A549 (cell line): ENCODE results near the gene LILRA6. TPM values are rescaled to one million over a fixed set of nuclear protein-coding genes. Genes with fewer than 3 reads are reported as not detected.

ENCODE experiments used
- ATAC-seq, 2 experiments: fragments of 200-7000 bp in 1 of 2; fragments of >200 bp in 1 of 2; cut with Nextera tagmentation in 1 of 2; cut with Tn5 transposase in 1 of 2; 3 replicates each; pipeline versions ENCODE4 v1.8.0 to v1.9.1; 2018 to 2020; ENCODE audit warnings: mild to moderate bottlenecking in 1 of 2, moderate library complexity in 1 of 2
- CTCF ChIA-PET: fragments of 300-600 bp; sonication (Branson Sonifier 250); formaldehyde crosslinking; extraction: SDS; loops from one replicate; lab custom pipeline; 2021; ENCODE audit warnings: antibody characterized with exemption, inconsistent platforms; lab: Yijun Ruan, JAX
- POLR2A ChIA-PET: fragments of 350-600 bp; formaldehyde crosslinking; extraction: SDS; loops from one replicate; lab custom pipeline; 2021; ENCODE audit warnings: antibody characterized with exemption, inconsistent platforms; lab: Yijun Ruan, JAX
- DNase-seq, 2 experiments: peaks; one replicate each; pipeline versions ENCODE4 v3.0.0 to v3.0.0-alpha.2; 2011 to 2016; ENCODE audit warnings: low read depth in 1 of 2, low spot score in 1 of 2
- FAIRE-seq: peaks from 2 replicates; lab custom pipeline; 2011; peaks lifted over from hg19 to GRCh38; lab: Jason Lieb, UNC
- H3K27ac ChIP-seq, 2 experiments: fragments of >200 bp; sonication (Bioruptor Twin); formaldehyde crosslinking; 3 replicates each; pipeline ENCODE4 v1.5.1; 2016 to 2017
- H3K4me1 ChIP-seq: fragments of >200 bp; sonication (Bioruptor Twin); formaldehyde crosslinking; 3 replicates; pipeline ENCODE4 v1.6.1; 2016
- H3K4me2 ChIP-seq: fragments of >200 bp; sonication (Bioruptor Twin); formaldehyde crosslinking; 3 replicates; pipeline ENCODE4 v1.6.1; 2016
- H3K4me3 ChIP-seq: fragments of >200 bp; sonication (Bioruptor Twin); formaldehyde crosslinking; 3 replicates; pipeline ENCODE4 v1.5.1; 2016
- H3K9me3 ChIP-seq: fragments of >200 bp; sonication (Bioruptor Twin); formaldehyde crosslinking; 3 replicates; pipeline ENCODE4 v1.6.1; 2016
- BHLHE40 ChIP-seq: IDR thresholded peaks from 2 replicates; pipeline ENCODE4 v1.6.1; 2012; ENCODE audit warnings: low read depth, low read length, inconsistent platforms
- CHD2 ChIP-seq: fragments of 150-350 bp; IDR thresholded peaks from 2 replicates; pipeline ENCODE4 v1.6.1; 2014; ENCODE audit warnings: low read length; ENCODE audit not compliant: partially characterized antibody
- E2F6 ChIP-seq: IDR thresholded peaks from 2 replicates; pipeline ENCODE4 v1.6.1; 2012; ENCODE audit warnings: low read depth, borderline replicate concordance
- EP300 ChIP-seq, 2 experiments: fragments of >200 bp; sonication (Bioruptor Twin); formaldehyde crosslinking; IDR thresholded peaks; 2 replicates in 1 of 2; 3 replicates in 1 of 2; pipeline ENCODE4 v1.6.1; 2016 to 2017
- ESRRA ChIP-seq: fragments of 150-350 bp; IDR thresholded peaks from 2 replicates; pipeline ENCODE4 v1.6.1; 2014; ENCODE audit warnings: mild to moderate bottlenecking, low read length, borderline replicate concordance
- FOSL2 ChIP-seq, 2 experiments: fragments of 450-650 bp in 1 of 2; fragments of >200 bp in 1 of 2; sonication (Bioruptor Twin) in 1 of 2; formaldehyde crosslinking; IDR thresholded peaks; 2 replicates each; pipeline versions ENCODE4 v1.5.0 to v1.6.1; 2016 to 2020; ENCODE audit warnings: mild to moderate bottlenecking in 1 of 2, moderate library complexity in 1 of 2
- FOXS1 ChIP-seq: fragments of 250-450 bp; sonication (Bioruptor Pico); IDR thresholded peaks from 2 replicates; pipeline ENCODE4 v1.5.0; 2020; ENCODE audit warnings: mild to moderate bottlenecking, moderate library complexity
- GATA3 ChIP-seq: IDR thresholded peaks from 2 replicates; pipeline ENCODE4 v1.6.1; 2012; ENCODE audit warnings: borderline replicate concordance
- HES2 ChIP-seq: fragments of >200 bp; sonication (Bioruptor Twin); formaldehyde crosslinking; IDR thresholded peaks from 2 replicates; pipeline ENCODE4 v1.6.1; 2016
- HEYL ChIP-seq: fragments of 250-450 bp; sonication (Bioruptor Pico); IDR thresholded peaks from 2 replicates; pipeline ENCODE4 v1.8.0; 2021; ENCODE audit warnings: mild to moderate bottlenecking, moderate library complexity
- HOXB5 ChIP-seq: fragments of 250-450 bp; sonication (Bioruptor Pico); IDR thresholded peaks from 2 replicates; pipeline ENCODE4 v1.5.0; 2020; ENCODE audit warnings: mild to moderate bottlenecking, moderate library complexity
- JUN ChIP-seq, 2 experiments: fragments of >200 bp; sonication (Bioruptor Twin); formaldehyde crosslinking; IDR thresholded peaks; 2 replicates in 1 of 2; 3 replicates in 1 of 2; pipeline ENCODE4 v1.6.1; 2016 to 2017
- JUNB ChIP-seq: fragments of >200 bp; sonication (Bioruptor Twin); formaldehyde crosslinking; IDR thresholded peaks from 2 replicates; pipeline ENCODE4 v1.6.1; 2016
- KDM1A ChIP-seq: fragments of 200-600 bp; sonication (generic); IDR thresholded peaks from 2 replicates; pipeline ENCODE4 v1.6.1; 2016; ENCODE audit warnings: low read depth, mild to moderate bottlenecking
- MAFK ChIP-seq: fragments of 450-650 bp; IDR thresholded peaks from 2 replicates; pipeline ENCODE4 v1.6.1; 2014; ENCODE audit not compliant: partially characterized antibody
- MYC ChIP-seq: IDR thresholded peaks from 2 replicates; pipeline ENCODE4 v1.6.1; 2012; ENCODE audit warnings: mild to moderate bottlenecking, inconsistent platforms, low read length, improper control_type of control experiment, borderline replicate concordance
- NR3C1 ChIP-seq: fragments of >200 bp; sonication (Bioruptor Twin); formaldehyde crosslinking; IDR thresholded peaks from 3 replicates; pipeline ENCODE4 v1.6.1; 2017
- POLR2A ChIP-seq: IDR thresholded peaks from 2 replicates; pipeline ENCODE4 v1.6.1; 2012; ENCODE audit warnings: mild to moderate bottlenecking, low read length
- POLR2AphosphoS2 ChIP-seq: conservative IDR thresholded peaks from 2 replicates; pipeline ENCODE4 v1.6.1; 2012; ENCODE audit warnings: low read length, improper control_type of control experiment, inconsistent platforms
- RARB ChIP-seq: fragments of 250-450 bp; sonication (Bioruptor Pico); IDR thresholded peaks from 2 replicates; pipeline ENCODE4 v1.8.0; 2021; ENCODE audit warnings: mild to moderate bottlenecking, moderate library complexity
- RCOR1 ChIP-seq: fragments of 150-350 bp; IDR thresholded peaks from 2 replicates; pipeline ENCODE4 v1.6.1; 2014; ENCODE audit warnings: antibody characterized with exemption, low read length, low read depth
- RFX5 ChIP-seq: fragments of 450-650 bp; IDR thresholded peaks from 2 replicates; pipeline ENCODE4 v1.7.1; 2014; ENCODE audit warnings: antibody characterized with exemption, mild to moderate bottlenecking, moderate library complexity
- SREBF2 ChIP-seq: fragments of 450-650 bp; IDR thresholded peaks from 2 replicates; pipeline ENCODE4 v1.6.1; 2014; ENCODE audit warnings: mild to moderate bottlenecking, moderate library complexity
- ZC3H11A ChIP-seq: fragments of 450-650 bp; IDR thresholded peaks from 2 replicates; pipeline ENCODE4 v1.6.1; 2014; ENCODE audit warnings: antibody characterized with exemption, mild to moderate bottlenecking
- ZFP36 ChIP-seq: fragments of 450-650 bp; IDR thresholded peaks from 2 replicates; pipeline ENCODE4 v1.6.1; 2014; ENCODE audit warnings: borderline replicate concordance; ENCODE audit not compliant: partially characterized antibody
- ZNF302 ChIP-seq: fragments of 250-450 bp; sonication (Bioruptor Pico); IDR thresholded peaks from 2 replicates; pipeline ENCODE4 v1.9.0; 2021; ENCODE audit warnings: inconsistent platforms, mild to moderate bottlenecking, moderate library complexity
- ZSCAN20 ChIP-seq: fragments of 250-450 bp; sonication (Bioruptor Pico); IDR thresholded peaks from 2 replicates; pipeline ENCODE4 v1.8.0; 2022; ENCODE audit warnings: mild to moderate bottlenecking, moderate library complexity
- WGBS: methylation state at CpG from one replicate; pipeline ENCODE4 v1.1.6; 2017; ENCODE audit errors: missing lambda C conversion rate; 5-methylcytosine and 5-hydroxymethylcytosine counted together
- polyA plus RNA-seq, 4 experiments: library from polyadenylated mRNA; depleted of rRNA in 3 of 4; stranded (reverse); fragments of >200 nt; fragmentation: RNase III in 1 of 4; extraction: RNeasy Plus Mini Kit Qiagen cat#74134 plus additional on column Dnase treatment in 1 of 4; gene quantifications; 2 replicates in 3 of 4; 3 replicates in 1 of 4; pipeline ENCODE4 v1.2.3, GENCODE V29; 2011 to 2017

Gene LILRA6
- polyA plus RNA-seq, 2 of the 4 experiments (the other 2 are of a cell fraction), result not detected

- H3K9me3 ChIP-seq, result no peaks in the 10 kb centered on the region
- DNase-seq, result no peak
- ChIA-PET CTCF (interaction anchor here (0.9 to 2.0 kb wide), 4 partner anchors 10 to 20 kb away, joined by 3 to 13 read pairs (median 3); no protein-coding TSS in a partner anchor), POLR2A (no interaction called here)
- no peak overlapping the region for H3K4me3 ChIP-seq
- no peak overlapping the region for H3K4me2 ChIP-seq
- FAIRE-seq, result no peak
- no peak for TF ChIP-seq JUNB
- TF ChIP-seq EP300 (IDR thresholded peaks at IDR 0.05), result no peak
- TF ChIP-seq JUN (IDR thresholded peaks at IDR 0.05), result no peak
- TF ChIP-seq E2F6, result no peak
- TF ChIP-seq HEYL (CRISPR knock-in tag), result no peak
- no peak for TF ChIP-seq RARB (CRISPR knock-in tag)
- no peak for TF ChIP-seq MYC
- no peak for TF ChIP-seq MAFK
- TF ChIP-seq FOXS1 (CRISPR knock-in tag), result no peak
- no peak for TF ChIP-seq HES2
- TF ChIP-seq RCOR1, result no peak
- TF ChIP-seq POLR2A, result no peak
- no peak for TF ChIP-seq FOSL2 (IDR thresholded peaks at IDR 0.05)
- no peak for TF ChIP-seq FOSL2 (CRISPR knock-in tag; IDR thresholded peaks at IDR 0.05)
- no peak for TF ChIP-seq ZSCAN20
- no peak for TF ChIP-seq POLR2AphosphoS2
- TF ChIP-seq ZFP36, result no peak
- TF ChIP-seq HOXB5 (CRISPR knock-in tag), result no peak
- no peak for TF ChIP-seq ZC3H11A
- TF ChIP-seq NR3C1, result no peak
- peak in 1 of 2 experiments; percentile 31; a peak in 2 of 6 replicates for ATAC-seq
- H3K4me1 ChIP-seq, result no peaks in the 10 kb centered on the region
- H3K27ac ChIP-seq, result no peak overlapping the region
- WGBS, result 57% methylated on average over 8 of the region's 8 CpGs
Measured at GRCh38 chr19:54248016-54248601, 5.5 kb upstream of the LILRA6 start.

GRCh38 chr19:54247106-54247930 lies 4.7 kb upstream of the LILRA6 start:
- CTCF ChIA-PET, result interaction anchor here (0.8 to 2.0 kb wide), 5 partner anchors 10 to 19 kb away, joined by 3 to 13 read pairs (median 3); no protein-coding TSS in a partner anchor
- FAIRE-seq (no peak), ATAC-seq (no peak; a peak in 1 of 6 replicates), DNase-seq (no peak)
- Histone ChIP-seq H3K4me3 (no peak overlapping the region), H3K4me2 (no peak overlapping the region), H3K4me1 (no peaks in the 10 kb centered on the region), H3K9me3 (no peaks in the 10 kb centered on the region), H3K27ac (no peak overlapping the region)
- POLR2A ChIA-PET, result no interaction called here
- no peak for TF ChIP-seq GATA3
- no peak for TF ChIP-seq RFX5
- no peak for TF ChIP-seq KDM1A
- no peak for TF ChIP-seq BHLHE40
- no peak for TF ChIP-seq ZNF302
- no peak for TF ChIP-seq ESRRA
- TF ChIP-seq SREBF2, result no peak
- TF ChIP-seq CHD2, result no peak
- WGBS, result 64% methylated on average over 20 of the region's 20 CpGs
